Heart left ventricle (tissue), 13 donors: ENCODE results near the gene FOXC1.

Experiments used
- POLR2A ChIP-seq, 2 donors: fragments of 450-650 bp; IDR thresholded peaks; one replicate each; pipeline ENCODE4 v1.6.1; 2017; ENCODE audit warnings: antibody characterized with exemption in 2 of 2, mild to moderate bottlenecking in 2 of 2, moderate library complexity in 2 of 2
- TF ChIP-seq, protein P1 (sequence below), 12 donors: fragments of 200-600 bp; sonication (generic) in 4 of 12; IDR thresholded peaks; one replicate each; pipeline versions ENCODE4 v1.5.0 to v1.8.0; 2018 to 2022; ENCODE audit warnings: antibody characterized with exemption in 12 of 12, mild to moderate bottlenecking in 5 of 12
- donor health status: ischemic (EF 13 %, LVEDD 7.1; RV severe dilation, severe dysfunction).
- donor health status: DM: no; HTN: yes; CAD: no.
- donor health status: DM: no; HTN: no; CAD: no.
- donor health status: ischemic (EF 25% LVEDD 6.9; RV normal size, moderate dysfunction).
- donor health status: ischemic (EF 25% LVEDD 5.7; RV mildly dilated, moderate dysfunction).
- donor health status: ischemic (EF 35%, LVEDD 5.7; RV mildly dilated, moderate dysfunction).
- donor health status: nonischemic (EF 11% LVEDD 7.7; RV severe dilation, severe dysfunction).
- donor health status: DM: yes; HTN: yes; CAD: no.
- donor health status: PGD.
- donor health status: ischemic (EF 29% LVEDD 5.4; RV normal size, mild dysfunction).
- donor health status: nonischemic (EF 23%, LVEDD 6.1; RV moderate dilation, normal function).

DNA sequence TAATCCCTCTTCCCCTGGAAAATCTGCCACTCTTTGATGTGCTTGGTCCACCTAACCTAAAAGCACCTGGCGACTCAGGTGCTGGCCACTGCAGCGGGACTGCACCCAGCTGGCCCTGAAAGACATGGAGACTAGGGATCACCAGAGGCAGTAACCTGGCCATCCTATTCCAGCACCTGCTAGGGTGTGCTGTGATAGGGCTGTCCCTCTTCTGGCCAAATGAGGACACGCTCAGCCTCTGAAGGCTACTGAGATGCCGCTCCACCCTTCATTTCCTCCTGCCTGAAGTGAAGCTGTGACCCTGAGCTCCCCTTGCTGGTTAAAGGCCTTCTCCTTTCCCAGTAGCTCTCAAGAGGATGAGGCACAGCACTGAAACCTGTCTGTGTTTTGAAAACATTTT lies 24.4 kb downstream of the FOXC1 start:
- TF ChIP-seq, protein P1, sequence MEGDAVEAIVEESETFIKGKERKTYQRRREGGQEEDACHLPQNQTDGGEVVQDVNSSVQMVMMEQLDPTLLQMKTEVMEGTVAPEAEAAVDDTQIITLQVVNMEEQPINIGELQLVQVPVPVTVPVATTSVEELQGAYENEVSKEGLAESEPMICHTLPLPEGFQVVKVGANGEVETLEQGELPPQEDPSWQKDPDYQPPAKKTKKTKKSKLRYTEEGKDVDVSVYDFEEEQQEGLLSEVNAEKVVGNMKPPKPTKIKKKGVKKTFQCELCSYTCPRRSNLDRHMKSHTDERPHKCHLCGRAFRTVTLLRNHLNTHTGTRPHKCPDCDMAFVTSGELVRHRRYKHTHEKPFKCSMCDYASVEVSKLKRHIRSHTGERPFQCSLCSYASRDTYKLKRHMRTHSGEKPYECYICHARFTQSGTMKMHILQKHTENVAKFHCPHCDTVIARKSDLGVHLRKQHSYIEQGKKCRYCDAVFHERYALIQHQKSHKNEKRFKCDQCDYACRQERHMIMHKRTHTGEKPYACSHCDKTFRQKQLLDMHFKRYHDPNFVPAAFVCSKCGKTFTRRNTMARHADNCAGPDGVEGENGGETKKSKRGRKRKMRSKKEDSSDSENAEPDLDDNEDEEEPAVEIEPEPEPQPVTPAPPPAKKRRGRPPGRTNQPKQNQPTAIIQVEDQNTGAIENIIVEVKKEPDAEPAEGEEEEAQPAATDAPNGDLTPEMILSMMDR (IDR thresholded peaks at IDR 0.05) = no peak
- no peak for TF ChIP-seq POLR2A (IDR thresholded peaks at IDR 0.05)
